Measurements from ENCODE around the gene DYRK1A. TPM values are rescaled to one million over a fixed set of nuclear protein-coding genes. Genes with fewer than 3 reads are reported as not detected.
"Not testable (repeated sequence)": the region's sequence is repeated elsewhere in the genome, so short reads cannot be mapped to it uniquely, and the experiment has no call there.

The DYRK1A gene
- total RNA-seq, 2 donors from 2014 or later: 53.0 to 68.3 TPM

DNA sequence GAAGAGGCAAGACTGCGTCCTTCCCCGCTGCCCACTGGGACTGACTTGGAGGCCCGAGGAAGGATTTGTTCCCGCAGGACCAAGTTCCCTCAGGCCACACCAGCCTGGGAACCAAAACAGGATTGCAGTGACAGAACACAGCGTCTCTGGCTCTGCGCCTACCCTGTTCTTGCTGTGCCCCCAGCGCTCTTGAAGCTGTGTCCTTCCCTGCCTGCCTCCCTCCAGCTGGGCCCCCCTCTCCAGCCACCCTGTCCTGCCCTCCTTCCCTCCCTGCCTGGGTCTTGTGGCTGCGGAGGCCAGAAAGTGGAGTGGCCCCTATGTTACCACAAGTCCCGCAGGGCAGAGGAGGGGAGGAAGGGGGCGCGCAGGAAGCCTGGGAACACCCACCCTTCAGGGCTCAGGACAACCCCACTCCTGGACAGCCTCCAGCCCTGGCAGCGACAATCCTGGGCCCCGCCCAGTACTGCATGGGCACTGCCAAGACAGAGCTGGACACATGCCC, 164.9 kb downstream of the DYRK1A start:
- peak; percentile 87 to 88 for ATAC-seq
- intact Hi-C loops (cut with DNase I): no loop called here
- DNase-seq: peak; percentile 70

DNA sequence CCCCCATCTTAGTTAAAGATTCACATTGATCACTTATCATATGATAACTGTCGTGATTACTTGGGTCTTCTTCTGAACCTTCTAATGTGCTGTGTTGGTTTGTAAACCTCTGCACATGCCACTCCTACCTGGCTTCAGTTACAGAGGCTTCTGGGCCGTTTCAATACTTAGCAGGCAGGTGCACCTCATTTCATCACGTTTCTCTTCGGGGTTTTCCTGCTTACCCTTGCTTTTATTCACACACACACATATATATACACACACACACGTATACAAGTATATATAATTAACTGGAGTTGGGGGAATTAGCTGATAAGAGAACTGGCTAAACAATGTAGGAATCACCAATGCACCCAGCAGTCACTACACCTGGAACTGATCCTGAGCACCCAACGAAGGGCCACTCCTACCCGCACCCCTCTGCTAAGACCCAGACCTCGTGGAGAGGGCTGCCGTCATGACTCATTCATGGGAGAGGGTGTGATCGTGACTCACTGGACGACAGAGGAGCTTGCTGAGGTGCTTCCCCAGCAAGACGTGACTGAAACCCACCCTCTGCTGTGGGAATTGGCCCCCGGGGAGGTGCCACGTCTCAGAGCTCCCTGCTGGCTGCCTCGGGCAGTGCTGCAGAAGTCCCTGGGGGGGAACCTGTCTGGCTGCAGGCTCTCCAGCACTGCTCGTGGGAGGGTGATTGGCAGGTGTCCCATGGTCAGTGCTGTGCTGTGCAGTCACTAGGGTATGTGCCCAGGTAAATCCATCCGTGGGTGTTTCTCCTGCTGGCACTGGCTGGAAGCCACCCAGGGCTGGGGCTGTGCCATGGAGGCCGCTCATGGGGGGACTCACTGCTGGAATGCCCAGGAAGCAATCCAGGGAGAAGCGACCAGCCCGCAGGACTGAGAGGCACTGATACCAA, 166.6 kb downstream of the DYRK1A start:
- no peak for DNase-seq
- intact Hi-C loops (cut with DNase I): no loop called here
- ATAC-seq: peak in 1 of 2 donors; percentile 51

GRCh38 chr21:37534431-37534830, 167.9 kb downstream of the DYRK1A start:
- no peak for DNase-seq
- no peak for ATAC-seq
- intact Hi-C loops (cut with DNase I): no loop called here

DNA sequence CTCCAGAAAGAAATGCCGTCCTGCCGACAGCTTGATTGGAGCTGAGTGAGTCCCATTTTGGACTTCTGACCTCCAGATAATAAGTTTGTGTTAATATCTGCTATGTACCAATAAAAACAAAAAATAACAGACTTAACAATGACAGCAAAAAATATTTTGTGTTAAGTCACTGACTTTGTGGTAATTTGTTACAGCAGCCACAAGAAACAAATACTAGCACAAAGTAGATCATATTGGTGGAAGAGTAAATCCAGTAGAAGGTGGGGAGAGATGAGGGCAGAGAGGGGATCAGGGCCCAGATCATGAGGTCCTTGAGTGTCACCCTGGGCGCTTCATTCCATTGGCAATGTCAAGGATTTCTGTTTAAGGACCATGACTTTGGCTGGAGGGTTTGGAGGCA, 168.6 kb downstream of the DYRK1A start:
- intact Hi-C loops (cut with DNase I): no loop called here
- no peak for DNase-seq
- no peak for ATAC-seq

DNA sequence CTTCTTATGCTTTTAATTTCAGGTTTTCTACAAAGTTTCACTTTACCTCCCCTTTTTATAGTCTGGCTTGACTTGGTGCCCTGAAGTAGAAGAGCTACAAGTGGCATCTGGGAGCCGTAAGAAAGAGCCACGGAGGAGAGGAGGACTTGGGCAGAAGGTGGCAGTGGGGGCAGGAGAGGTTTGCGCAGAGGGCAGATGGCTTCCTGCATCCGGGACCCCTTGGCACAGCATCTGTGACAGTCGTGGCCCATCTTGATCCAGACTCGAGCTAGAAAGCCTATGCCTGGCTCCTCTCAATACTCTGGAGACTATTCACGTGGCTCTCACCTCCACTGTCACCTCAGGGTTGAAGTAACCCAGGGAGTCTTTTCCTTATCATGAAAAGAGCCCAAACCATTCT, 169.1 kb downstream of the DYRK1A start:
- ATAC-seq (no peak), DNase-seq (no peak)
- intact Hi-C loops (cut with DNase I): no loop called here

DNA sequence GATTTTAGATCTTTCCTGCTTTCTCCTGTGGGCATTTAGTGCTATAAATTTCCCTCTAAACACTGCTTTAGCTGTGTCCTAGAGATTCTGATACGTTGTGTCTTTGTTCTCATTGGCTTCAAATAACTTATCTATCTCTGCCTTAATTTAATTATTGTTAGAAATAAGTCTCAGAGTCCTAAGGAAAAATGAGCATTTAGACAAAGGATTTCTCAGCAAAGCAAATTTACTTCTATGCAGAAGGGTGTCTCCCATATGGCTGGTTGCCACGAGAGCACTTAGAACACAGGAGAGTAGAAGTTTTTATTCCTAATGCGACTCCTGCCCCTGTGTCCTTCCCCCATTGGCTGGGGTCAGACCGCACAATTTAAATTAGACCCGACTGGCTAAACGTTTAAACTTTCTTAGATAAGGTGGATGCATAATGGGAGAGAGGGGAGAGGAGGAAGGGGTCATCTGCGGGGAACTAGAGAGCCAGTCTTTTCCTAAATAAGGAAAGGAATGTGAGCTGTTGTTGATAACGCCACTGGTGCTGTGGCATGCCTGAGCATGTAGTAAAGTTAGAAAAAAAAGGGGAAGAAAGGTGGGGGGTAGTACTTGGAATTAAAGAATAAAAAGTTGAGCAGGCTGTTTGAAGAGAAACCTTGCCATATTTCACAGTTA, 170.2 kb downstream of the DYRK1A start:
- intact Hi-C loops (cut with DNase I): no loop called here
- ATAC-seq (peak in 1 of 2 donors; percentile 30), DNase-seq (no peak)

DNA sequence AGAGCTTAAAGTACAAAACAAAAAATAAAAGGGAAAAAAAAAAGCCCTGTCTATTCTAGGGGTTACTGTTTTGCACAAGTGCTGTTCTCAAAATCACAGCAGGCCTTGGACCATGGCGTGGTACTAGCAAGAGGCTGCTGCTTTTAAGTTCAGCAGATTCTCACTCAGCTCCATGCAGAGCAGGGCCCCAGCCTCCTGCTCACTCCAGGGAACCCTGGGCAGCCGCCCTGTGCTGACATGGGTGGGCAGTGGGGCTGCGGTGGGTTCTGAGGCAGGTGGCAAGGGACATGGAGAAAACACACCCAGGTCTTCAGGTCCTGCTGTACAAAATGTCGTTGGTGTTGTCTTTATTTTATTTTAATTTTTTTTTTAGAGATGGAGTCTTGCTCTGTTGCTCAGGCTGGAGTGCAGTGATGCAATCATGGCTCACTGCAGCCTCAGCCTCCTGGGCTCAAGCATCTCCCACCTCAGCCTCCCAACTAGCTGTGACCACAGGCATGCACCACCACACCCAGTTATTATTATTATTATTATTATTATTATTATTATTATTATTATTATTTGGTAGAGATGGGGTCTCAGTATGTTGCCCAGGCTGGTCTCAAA, 170.9 kb downstream of the DYRK1A start:
- intact Hi-C loops (cut with DNase I): no loop called here
- no peak for DNase-seq

DNA sequence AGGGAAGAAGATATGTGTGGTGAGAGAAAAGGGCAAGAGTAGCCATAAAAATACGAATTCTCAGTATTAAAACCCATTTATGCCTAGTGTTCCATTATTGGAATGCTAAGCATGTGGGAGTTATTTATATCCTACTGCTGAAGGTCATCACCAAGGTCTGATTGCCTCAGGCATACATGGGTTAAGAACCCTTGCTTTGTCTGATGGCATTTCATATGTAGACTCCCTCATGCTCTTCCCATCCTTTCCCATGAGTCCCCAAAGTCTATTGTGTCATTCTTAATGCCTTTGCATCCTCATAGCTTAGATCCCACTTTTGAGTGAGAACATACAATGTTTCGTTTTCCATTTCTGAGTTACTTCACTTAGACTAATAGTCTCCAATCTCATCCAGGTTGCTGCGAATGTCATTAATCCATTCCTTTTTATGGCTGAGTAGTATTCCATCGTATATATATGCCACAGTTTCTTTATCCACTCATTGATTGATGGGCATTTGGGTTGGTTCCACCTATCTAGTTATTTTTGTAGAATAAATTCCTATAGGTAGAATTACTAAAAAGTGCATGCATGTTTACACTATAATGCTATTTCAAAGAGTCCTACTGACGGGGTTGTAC, 172.5 kb downstream of the DYRK1A start:
- intact Hi-C loops (cut with DNase I): no loop called here
- ATAC-seq (no peak), DNase-seq (no peak)

More for the DNA sequence above, 170.9 kb downstream of the DYRK1A start:
- no peak for ATAC-seq

GRCh38 chr21:37541128-37541527, 174.6 kb downstream of the DYRK1A start:
- intact Hi-C loops (cut with DNase I); DNase-seq; ATAC-seq: not testable (repeated sequence)

DNA sequence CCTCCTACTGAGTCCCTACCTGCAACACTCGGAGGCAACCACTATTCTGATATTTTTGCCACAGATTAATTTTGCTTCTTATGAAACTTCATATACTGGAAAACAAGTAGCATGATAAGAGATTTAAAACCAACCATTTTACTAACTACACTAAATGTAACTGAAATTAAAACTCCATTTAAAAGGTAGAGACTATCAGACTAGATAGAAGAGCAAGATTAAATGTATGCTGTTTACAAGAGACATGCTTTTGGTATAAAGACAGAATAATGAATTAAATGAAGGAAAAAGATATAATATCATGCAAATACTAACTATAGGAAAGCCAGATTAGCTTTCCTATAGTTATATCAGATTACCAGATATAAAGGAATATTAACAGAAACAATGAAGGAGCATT, 175.9 kb downstream of the DYRK1A start:
- no peak for ATAC-seq
- no peak for DNase-seq
- intact Hi-C loops (cut with DNase I): no loop called here

- DNase-seq: no peak
- ATAC-seq: no peak
- intact Hi-C loops (cut with DNase I): no loop called here
These were observed 179.8 kb downstream of the DYRK1A start for GRCh38 chr21:37546299-37546908.

DNA sequence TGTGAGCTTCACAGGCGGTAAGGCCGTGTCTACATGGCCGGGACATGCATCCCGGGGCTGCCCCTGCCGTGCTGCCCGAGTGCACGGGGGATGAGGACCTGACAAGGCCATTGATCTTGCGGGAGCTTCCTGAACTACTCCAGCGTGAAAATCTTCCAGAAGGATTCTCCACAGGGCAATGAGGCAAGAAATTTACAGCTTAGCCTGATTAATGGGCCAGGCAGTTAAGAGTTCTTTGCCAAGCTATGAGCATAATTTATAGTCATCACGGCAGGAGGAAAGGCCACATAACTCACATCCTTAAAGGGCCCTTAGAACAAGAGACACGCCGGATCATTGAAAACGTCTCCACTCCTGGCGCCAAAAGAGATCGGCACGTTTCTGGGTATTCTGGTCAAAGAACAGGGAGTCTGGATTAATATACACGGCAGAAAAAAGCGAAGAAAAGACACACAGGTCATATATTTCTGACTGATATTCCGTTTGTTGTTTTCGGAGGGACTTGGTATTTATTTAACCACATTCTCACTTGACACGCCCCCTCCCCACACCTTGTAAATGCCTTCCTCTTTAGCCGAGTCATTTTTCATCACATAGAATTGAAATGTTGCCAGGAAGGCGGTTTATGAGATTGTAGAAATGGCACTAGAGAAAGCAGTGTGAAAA, 180.5 kb downstream of the DYRK1A start:
- intact Hi-C loops (cut with DNase I): no loop called here
- DNase-seq: no peak
- no peak for ATAC-seq

- intact Hi-C loops (cut with DNase I): no loop called here
- DNase-seq: no peak
- no peak for ATAC-seq
These were observed 181.1 kb downstream of the DYRK1A start for GRCh38 chr21:37547615-37548200.

DNA sequence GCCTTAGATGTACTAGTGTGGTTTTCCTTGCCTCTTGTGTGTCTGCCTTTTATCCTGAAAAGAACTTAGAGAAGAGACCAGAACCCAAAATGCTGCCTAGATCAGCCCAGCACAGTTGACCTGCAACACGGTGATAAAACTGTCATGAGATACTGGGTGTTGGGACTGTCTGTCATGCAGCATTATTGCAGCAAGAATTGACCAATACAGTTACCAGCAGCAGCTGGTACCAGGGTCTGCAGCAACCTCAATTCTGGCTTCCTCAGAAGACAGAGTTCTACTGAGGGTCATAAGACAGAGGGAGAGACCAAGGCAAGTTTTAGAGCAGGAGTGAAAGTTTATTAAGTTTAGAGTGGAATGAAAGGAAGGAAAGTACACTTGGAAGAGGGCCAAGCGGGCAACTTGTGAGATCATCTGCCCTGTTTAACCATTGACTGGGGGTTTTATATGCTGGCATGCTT, 182.0 kb downstream of the DYRK1A start:
- intact Hi-C loops (cut with DNase I): no loop called here
- ATAC-seq: no peak
- no peak for DNase-seq

DNA sequence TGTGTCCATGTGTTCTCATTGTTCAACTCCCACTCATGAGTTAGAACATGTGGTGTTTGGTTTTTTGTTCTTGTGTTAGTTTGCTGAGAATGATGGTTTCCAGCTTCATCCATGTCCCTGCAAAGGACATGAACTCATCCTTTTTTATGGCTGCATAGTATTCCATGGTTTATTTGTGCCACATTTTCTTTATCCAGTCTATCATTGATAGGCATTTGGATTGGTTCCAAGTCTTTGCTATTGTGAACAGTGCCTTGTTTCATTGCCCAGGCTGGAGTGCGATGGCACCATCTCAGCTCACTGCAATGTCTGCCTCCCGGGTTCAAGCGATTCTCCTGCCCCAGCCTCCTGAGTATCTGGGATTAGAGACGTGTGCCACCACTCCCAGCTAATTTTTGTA, 183.2 kb downstream of the DYRK1A start:
- intact Hi-C loops (cut with DNase I); DNase-seq; ATAC-seq: not testable (repeated sequence)

GRCh38 chr21:37550157-37550556, 183.6 kb downstream of the DYRK1A start:
- intact Hi-C loops (cut with DNase I): no loop called here
- ATAC-seq (no peak), DNase-seq (no peak)

GRCh38 chr21:37550618-37551330, 184.2 kb downstream of the DYRK1A start:
- ATAC-seq: no peak

More at GRCh38 chr21:37550618-37551330, 184.2 kb downstream of the DYRK1A start:
- intact Hi-C loops (cut with DNase I): no loop called here
- DNase-seq: no peak
